DMS53 (cell line): ENCODE data around the gene CST5.
"Not testable (repeated sequence)": the region's sequence is repeated elsewhere in the genome, so short reads cannot be mapped to it uniquely, and the experiment has no call there.

Experiments
- DNase-seq: peaks from one replicate; lab custom pipeline; 2025; lab: John Stamatoyannopoulos, UW

The CST5 gene, protein sequence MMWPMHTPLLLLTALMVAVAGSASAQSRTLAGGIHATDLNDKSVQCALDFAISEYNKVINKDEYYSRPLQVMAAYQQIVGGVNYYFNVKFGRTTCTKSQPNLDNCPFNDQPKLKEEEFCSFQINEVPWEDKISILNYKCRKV

DNA sequence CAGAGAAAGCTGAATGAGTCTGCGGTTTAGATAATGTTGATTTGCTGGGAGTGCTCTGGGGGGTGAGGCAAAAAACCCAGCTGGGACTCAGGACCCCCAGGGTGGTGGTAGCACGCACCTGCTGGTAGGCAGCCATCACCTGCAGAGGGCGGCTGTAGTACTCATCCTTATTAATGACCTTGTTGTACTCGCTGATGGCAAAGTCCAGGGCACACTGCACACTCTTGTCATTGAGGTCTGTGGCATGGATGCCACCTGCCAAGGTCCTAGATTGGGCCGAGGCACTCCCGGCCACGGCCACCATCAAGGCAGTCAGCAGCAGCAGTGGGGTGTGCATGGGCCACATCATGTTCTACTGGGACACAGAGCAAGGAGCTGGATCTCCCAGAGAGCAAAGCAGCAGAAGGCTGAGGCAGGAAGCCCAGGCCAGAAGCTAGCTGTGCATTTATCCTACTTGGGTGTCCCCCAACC, at the start of gene CST5:
Gene CST5, minus strand, starts transcription at position 421 of the 471 bp plus-strand sequence. Its CDS starts 72 bp downstream, at position 349.
- no peak for DNase-seq

DNA sequence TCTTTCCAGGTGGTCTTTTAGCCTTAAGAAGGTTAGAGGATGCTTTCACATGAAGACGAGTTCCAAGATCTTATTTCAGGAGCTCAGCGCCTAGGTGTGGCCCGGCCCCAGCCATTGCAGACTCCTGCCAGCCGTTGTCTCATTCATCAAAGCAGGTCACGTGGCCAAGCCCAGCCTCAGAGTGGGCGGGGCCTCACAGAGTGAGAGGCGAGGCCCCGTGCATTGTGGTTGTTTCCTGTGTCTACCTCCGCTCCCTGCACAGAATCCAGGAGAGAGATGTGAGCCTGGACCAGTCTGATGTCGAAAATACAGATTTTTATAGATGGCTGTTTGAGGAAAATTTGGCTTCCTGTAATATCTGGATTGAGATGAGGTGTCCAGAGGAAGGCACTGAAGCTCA, 49.2 kb upstream of the CST5 start:
- peak; percentile 4 for DNase-seq

DNA sequence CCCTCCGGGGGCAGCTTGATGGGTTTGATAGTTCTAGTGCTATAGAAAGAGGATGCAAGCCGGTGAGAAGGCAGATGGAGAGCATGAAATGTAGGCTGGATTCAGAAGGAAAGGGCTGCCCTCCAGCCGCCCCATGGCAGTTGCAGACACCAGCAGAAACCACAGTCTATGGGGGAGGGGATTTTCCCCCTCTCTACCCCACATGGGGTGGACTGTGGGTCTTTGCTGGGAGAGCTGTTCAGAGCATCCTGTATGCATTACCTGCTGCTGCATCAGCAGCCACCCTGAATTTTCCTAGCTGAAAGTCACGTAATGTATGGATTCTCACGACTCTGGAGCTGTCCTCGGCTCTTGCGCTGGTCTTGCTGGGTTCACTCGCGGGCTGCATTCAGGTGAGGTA, 48.8 kb upstream of the CST5 start:
- DNase-seq, result no peak

DNA sequence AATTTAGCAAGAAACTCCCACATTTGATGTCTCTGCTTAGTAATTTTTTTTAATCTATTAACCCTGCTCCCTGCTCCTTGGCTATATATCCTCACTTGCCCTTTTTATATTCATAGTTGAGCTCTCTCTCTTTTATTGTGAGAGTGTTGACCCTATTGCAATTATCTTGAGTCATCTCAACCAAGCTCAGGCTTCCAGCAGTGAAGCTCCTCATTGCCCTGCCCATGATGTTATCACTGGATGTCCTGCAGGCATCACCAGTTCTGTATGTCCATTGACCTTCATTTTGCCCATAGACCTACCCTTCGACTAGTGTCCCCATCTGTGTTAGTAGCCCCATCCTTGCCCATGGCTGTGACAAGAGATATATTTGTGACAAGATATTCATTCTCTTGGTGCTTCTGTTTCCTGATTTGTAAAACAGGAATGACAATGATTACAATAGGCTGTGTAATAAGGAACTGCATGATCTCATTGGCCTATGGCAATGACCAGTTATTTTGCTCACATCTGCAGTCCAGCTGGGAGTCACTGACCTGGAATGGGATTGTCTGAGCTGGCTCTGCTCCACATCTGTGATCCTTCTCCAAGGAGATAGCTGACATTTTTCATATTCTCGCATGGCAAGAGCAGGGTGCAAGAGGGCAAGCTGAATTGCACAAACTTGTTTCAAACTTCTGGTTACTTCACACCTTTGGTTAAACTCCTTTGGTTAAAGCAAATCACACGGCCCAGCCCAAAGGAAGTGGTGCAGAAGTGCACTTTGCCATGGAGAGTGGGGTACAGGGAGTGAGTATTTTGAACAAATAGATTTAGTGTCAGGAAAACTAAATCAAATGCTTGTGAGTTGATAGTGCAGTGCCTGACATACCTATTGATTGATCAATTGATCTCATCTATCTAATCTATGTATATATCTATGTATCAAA, 47.7 kb upstream of the CST5 start:
- DNase-seq, result no peak

DNA sequence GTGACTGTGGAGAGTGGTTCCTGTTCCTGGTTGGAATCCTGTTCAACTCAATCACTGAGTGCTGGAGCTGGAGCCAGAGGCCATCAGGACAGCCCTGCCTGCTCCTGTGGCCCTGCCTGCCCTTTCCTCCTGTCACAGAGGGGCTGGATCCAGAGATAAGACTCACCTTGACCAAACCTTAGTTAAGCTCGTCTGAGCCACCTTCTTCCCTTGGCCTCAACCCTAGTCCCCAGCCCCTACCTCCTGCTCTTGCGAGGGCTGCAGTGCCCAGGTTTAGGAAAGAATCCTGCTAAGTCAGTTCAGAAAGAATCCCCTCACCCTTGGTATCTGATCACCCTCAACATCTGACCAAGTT, 47.0 kb upstream of the CST5 start:
- no peak for DNase-seq

- no peak for DNase-seq
Measured at GRCh38 chr20:23925789-23926525, 46.4 kb upstream of the CST5 start.

- no peak for DNase-seq
Measured at GRCh38 chr20:23924751-23925150, 45.2 kb upstream of the CST5 start.

- no peak for DNase-seq
Measured at GRCh38 chr20:23923891-23924435, 44.4 kb upstream of the CST5 start.

DNA sequence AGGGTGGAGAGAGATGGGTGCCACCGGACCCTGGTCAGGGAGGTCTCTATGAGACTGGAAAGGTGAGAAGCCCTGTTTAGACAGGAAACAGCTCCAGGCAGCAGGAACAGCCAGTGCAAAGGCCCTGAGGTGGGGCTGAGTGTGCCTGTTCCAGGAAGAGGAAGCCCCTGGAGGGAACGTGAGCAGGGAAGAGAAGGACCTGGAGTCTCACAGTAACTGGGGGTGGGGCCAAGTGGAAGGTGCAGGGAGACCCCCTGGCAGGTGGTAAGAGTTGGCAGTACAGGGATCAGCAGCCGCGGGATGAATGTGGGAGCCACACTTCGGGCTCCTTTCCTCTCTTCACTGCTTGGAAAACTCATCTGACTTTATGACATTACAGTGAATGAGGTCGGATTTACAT, 43.8 kb upstream of the CST5 start:
- no peak for DNase-seq

DNA sequence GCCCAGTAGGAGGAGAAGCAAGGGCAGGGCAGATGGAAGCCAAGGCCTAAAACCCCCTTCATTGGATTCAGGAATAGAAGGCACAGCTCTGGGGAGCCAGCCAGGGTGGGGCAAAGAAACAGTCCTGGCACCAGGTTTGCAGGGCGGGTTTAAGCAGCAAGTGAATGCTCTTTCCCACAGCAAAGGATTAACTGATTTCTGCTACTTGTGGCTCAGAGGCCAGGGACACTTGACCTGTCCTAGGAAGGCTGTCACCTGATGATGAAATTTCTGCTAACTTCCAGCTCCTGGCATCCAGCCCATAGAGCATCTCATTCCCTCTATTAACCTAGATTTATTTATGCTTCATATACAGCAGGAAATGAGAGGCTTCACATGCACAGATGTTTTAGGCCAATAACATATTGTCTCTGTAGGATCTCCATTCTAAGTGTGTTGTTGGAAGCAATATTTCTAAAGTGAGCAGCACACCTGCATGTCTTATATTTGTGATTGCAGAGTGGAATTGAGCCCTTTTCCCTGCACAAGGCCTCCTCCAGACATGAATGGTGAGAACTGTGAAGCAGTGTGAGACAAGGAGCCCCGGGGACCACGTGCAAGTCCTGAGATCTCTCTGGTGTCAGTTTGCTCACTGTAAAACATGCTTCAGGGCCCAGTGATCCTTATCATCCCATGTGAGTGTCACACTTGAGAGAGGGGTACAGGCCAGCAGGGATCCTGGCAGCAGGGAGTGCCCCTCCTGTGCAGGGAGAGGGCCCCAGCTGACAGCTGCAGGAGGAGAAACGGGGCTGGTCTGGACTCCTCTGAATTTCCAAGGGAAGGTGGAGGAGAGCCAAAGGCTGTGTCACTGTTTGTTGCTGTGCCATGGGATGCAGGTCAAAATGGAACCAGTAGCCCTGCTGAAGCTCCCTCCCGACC, 41.1 kb upstream of the CST5 start:
- no peak for DNase-seq

- DNase-seq, result no peak
Measured at GRCh38 chr20:23918896-23919295, 39.3 kb upstream of the CST5 start.

DNA sequence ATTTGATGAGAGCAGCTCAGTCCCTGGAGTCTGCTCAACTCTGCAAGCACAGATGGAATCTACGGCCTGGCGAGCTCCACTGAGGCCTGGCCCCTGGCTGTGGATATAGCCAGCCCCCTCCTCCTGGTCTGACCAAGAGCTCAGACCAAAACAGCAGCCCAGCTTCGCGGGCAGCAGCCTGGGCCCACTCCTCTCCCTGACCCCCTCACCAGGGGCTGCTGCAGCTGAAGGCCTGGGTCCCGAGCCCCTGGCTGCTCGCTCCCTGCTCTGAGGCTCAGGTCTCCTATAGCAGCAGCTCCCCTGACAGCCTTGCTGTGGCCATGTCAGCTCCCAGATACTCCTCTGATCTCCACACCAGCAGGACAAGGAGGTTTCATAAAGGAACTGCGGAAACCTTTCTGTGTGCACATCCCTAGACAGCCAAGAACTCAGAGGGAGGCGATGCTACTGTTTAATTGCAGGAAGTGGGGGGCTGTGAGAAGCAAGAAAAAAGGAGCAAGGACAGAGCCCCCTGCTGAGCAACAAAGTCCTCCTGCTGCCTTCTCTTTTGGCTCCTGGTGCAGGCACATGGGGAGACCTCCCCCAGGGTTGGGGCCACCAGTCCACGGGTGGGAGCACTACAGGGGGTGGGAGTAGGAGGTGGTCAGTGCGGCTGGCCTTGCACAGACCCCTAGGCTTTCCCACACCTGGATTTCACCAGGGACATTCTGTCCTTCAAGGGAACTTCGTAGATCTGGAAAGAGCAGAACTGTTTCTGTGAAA, 38.7 kb upstream of the CST5 start:
- DNase-seq, result no peak

DNA sequence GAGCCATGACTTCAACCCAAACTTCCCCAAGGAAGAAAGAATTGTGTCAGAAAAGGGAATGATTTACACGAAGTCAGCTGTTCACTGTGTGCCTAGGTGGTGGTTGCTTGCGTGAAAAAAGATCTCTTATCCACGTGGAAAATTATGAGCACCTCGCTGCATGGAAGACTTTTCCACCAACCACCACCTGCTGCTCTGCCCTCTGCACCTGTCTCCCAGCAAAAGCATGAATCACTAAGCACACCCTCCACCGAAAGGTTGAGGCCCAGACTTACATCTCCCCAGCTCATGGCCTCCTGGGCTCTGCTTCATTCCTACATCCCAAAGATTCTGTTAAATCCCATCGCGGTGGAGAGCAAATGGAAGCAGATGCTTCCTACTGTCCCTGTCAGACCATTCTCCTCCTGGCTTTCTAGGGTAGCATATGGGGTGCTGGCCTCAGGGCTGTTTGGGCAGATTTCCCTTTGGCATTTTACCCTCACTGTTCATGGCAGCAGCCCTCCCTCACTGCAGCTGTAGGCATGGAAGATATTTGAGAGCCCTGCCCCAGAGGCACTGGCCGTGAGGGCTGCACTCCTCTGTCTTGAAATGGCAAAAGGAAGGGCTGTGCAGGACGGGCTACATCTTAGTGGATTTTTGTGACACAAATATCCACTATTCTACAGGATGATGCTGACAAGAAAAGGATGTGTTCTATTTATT, 37.6 kb upstream of the CST5 start:
- peak; percentile 24 for DNase-seq

DNA sequence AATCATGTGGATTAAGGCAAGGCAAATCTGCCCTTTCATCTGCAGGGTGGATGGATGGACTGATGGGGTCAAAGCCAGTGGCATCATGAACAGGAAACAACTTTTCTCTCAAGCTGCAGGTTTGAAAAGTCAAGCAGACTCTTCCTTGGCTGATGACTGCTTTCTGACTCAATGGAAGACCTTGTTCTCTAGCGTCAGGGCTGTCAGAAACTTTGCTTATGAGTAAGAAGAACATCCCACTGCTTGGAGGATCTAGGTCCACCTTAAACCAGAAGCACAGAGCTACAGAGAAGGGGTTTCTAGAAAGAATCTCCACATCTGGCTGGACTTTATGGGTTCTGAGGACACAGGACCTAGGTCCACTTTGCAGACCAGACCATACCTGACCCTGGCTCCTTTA, 36.3 kb upstream of the CST5 start:
- no peak for DNase-seq

DNA sequence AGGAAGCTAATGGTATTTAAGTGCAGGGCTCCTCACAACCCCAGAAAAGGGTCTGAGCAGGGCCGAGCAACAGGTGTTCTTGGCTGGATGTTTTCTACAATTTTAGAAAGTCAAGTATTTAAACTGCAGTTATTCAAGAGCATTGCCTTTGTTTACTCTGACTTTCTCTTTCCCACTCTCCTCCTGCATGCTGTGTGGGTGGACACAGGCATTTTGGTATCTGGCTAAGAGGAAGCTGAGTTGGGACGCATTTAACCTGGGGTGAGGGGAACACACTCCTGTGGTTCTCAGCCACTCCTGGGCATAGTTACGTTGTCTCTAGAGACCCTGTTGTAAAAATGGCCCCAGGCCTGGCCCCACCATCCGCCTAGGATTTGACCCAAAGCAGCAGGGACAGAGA, 34.9 kb upstream of the CST5 start:
- not testable (repeated sequence) for DNase-seq

GRCh38 chr20:23910210-23910609, 30.7 kb upstream of the CST5 start:
- DNase-seq, result no peak

DNA sequence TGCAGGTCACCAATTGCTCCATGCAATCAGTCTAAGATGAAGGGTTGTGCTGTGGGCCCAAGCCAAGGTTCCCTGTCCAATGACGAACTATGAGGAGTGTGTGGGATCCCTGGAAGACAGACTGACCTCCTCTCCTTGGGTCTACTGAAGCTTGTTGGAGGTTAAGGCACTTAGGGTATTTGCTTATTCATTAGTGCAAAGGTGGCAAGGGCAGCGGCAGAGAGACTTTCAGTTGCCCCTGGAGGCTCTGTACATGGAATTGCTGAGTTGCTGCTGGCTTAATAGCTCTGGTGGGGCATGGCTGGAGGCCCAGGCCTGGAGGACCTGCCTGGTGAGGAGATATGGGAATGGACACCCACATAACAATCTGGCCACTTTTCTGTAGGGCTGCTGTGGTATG, 29.8 kb upstream of the CST5 start:
- DNase-seq, result no peak

GRCh38 chr20:23907579-23907978, 28.0 kb upstream of the CST5 start:
- DNase-seq, result no peak

- not testable (repeated sequence) for DNase-seq
Measured at GRCh38 chr20:23902396-23902795, 22.8 kb upstream of the CST5 start.

DNA sequence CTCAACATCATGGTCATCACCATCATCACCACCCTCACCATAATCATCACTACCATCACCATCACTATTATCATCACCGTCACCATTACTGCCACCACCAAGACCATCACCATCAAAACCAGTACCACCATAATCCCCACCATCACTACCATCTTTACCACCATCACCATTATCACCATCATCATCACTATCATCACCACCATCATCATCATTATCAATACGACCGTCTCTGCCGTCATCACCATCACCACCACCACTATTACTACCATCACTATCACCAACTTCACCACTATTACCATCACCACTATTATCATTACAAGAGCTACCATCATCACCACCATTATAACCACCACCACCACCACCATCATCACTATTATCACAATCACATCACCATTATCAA, 11.3 kb upstream of the CST5 start:
- not testable (repeated sequence) for DNase-seq
